Ecto neural progenitor cell (in vitro differentiated cells): ENCODE measurements around the gene LSM4.
"Not testable (repeated sequence)": the region's sequence is repeated elsewhere in the genome, so short reads cannot be mapped to it uniquely, and the experiment has no call there.

Source experiments
- DNase-seq: peaks from one replicate; pipeline ENCODE4 v3.0.0-alpha.2; 2018; ENCODE audit warnings: low spot score

The LSM4 gene

DNA sequence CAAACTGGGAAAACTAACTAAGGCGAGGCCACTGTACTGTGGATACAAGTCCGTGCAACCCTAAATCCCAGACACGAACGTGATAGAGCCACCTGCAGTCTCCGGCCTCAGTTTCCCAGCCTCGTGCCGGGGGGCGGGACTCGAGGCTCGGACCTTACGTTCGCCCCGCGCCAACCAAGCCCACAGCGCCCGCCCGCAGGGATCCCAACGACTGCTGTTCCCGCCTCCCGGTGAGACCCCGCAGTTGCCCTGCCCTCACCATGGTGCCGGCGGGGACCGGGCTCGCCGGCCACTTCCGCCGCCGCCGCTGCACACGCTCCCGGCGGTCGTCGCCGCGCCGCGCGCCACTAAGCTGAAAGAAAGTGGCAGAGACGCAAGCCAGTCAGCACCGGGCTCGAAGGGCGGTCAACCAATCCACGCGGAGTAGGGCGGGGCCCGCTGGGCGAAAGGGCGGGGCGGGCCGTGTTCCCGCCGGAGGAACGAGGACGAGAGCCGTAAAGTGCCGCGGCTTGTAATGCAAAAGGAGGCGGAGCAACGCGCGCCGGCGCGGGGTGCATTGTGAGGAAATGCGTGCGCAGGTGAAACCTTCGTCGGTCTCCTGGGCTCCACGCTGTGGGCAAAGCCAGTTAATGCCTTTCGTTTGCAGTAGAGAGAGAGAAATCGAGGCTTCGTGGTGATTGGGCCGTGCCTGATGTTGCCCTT lies at the start of gene LSM4:
Gene LSM4, minus strand, starts transcription at position 318 of the 702 bp plus-strand sequence. Its CDS starts 56 bp downstream, at position 262.
- DNase-seq: peak; percentile 99

DNA sequence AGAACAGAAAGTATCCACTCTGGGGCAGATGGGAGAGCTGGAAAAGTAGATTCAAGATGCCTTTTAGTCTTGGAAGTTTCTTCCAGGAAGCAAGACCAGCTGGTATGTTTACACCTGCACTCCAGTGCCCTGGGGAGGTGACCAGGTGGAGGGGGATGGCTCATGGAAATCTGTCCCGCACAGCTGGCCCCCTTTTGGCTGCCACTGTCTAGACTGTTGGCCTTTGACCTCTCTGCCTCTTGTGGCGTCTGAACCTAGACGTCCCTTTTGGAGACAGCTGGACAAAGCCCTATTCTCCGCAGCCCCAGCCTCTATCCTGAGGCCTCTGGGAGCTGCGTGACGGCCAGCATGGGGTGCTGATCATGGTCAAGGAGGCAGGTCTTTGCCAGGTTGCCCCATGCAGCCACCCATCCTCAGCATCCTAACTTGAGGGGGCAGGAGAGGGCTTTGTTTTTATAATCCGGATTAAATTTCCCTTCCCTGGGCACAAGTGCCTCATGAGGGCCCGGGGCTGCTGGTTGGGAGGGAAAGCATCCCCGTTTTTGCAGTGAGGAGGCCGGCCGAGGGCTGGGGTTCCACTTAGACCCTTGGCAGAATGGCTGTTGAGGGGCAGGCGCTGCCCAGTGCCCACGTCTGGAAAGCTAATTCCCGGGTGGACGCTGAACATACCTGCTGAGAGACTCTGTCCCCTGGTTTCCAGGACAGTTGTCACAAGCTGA lies 45.8 kb upstream of the LSM4 start:
- peak; percentile 59 for DNase-seq

DNA sequence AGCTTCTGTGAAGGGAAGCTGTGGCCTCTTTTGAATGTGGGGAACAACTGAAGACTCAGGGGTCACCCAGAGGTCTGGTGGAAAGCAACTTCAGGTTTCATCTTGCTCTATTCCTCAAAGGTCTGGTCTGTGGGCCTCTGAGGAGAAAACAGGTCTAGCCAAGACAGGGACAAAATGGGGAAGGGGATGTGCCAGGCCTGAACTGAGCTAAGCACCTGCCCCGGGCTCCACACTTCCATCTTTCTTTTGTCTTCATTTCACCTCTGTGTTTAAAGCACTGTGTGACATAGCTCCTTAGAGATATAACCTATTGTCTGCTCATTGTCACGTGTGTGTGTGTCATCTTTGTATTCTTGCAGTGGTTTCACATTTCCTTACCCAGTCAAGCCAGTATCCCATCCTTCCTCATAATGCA lies 43.2 kb upstream of the LSM4 start:
- DNase-seq: no peak

- DNase-seq: no peak
Observed at GRCh38 chr19:18364826-18365528, 42.1 kb upstream of the LSM4 start.

- DNase-seq: not testable (repeated sequence)
Observed at GRCh38 chr19:18364277-18364825, 41.5 kb upstream of the LSM4 start.

- no peak for DNase-seq
Observed at GRCh38 chr19:18363787-18364186, 40.9 kb upstream of the LSM4 start.

GRCh38 chr19:18362934-18363542 lies 40.2 kb upstream of the LSM4 start:
- no peak for DNase-seq

DNA sequence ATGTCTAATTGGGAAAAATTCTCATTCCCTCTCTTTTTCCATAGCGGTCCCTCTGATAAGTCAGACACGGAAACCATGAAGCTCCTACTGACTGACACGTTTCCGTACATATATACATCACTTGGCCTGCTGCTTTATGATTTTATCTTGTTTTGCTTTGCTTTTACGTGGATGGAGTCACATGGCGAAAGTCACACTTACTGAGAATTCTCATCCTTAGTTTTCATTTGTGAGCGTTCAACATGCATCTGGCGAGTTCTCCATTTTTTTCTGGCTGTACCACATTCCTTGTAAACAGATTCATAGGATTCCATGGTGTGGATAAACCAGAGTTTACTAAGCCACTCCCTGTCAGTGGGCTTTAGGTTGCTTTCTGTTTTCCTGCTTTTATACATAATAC lies 38.8 kb upstream of the LSM4 start:
- DNase-seq: no peak

DNA sequence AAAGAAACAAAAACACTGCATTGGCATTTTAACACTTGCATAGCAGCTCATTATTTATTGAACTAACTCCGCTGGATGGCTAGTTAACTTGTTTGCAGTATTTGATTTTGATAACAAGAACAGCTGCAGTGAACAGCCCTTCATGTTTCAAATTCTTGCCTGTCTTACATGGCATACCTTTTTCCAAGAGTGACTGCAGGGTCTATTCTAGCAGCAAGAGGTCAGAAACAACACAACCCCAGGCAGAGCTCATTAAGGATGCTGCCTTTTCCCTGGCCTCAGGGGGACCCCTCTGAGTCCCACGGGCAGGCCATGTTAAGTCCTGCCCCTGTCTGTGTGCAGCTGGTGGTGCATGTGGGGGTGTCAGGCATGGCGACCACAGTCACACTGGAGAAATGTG lies 34.2 kb upstream of the LSM4 start:
- DNase-seq: no peak

- not testable (repeated sequence) for DNase-seq
Observed at GRCh38 chr19:18354743-18355142, 31.9 kb upstream of the LSM4 start.

- no peak for DNase-seq
Observed at GRCh38 chr19:18353378-18354005, 30.6 kb upstream of the LSM4 start.

DNA sequence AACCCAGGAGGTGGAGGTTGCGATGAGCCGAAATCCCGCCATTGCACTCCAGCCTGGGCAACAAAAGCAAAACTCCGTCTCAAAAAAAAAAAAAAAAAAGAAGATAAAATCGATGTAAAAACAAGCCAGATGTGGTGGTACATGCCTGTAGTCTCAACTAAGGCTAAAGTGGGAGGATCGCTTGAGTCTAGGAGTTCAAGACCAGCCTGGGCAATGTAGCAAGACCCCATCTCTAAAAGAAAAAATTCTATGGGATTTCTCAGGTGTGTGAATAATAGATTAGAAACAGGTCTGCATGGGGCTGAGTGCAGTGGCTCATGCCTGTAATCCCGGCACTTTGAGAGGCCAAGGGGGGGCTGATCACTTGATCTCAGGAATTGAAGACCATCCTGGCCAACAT lies 28.7 kb upstream of the LSM4 start:
- DNase-seq: no peak

DNA sequence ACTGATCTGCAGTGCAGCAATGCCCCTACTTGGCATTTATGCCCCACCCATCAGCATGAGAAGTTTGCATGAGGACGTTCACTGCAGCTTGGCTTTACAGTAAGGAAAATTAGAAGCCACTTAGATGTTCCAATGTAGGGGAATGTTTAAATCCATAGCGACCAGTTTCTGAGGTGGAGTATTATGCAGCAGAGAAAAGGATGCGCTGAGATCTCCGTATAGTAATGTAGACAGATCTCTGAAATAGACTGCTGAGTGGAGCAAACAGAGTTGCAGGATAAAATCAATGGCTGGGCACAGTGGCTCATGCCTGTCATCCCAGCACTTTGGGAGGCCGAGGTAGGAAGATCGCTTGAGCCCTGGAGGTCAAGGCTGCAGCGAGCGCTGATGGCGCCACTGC lies 27.6 kb upstream of the LSM4 start:
- DNase-seq: no peak

DNA sequence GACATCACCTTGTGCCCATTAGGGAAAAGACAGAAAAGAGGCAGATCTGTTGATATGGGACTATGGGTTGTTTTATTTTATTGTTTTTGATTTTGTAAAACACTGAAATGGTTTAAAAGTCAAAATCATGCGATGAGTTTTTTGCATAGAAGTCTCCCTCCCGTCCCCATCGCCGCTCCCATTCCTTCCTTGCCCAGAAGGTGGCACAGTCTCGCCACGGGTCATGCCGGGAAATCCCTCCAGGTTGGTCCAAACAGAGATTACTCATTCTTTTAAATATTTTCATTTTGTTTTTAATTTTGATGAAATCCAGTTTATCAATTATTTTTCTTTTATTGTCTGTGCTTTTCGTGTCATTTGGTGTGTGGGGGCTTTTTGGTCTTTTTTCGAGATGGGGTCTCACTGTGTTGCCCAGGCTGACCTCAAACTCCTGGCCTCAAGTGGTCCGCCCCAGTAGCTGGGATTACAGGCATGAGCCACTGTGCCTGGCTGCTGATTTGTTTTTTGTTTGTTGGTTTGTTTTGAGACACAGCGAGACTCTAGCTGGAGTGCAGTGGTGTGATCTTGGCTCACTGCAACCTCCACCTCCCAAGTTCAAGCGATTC lies 26.8 kb upstream of the LSM4 start:
- no peak for DNase-seq

DNA sequence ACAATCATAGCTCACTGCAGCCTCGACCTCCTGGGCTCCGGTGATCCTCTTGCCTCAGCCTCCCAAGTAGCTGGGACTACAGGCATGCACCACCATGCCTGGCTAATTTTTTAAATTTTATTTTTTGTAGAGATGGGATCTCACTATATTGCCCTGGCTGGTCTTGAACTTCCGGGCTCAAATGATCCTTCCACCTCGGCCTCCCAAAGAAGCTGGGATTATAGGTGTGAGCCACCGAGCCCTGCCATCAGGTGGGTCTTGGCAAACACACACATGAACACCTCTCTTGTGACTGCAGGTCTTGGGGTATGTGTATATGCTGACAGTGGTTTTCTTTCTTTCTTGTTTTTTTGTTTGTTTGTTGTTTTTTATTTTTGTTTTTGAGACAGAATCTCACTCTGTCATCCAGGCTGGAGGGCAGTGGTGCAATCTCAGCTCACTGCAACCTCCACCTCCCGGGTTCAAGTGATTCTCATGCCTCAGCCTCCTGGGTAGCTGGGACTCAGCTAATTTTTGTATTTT lies 26.0 kb upstream of the LSM4 start:
- not testable (repeated sequence) for DNase-seq

GRCh38 chr19:18348171-18348570 lies 25.3 kb upstream of the LSM4 start:
- DNase-seq: no peak

GRCh38 chr19:18346091-18346490 lies 23.2 kb upstream of the LSM4 start:
- no peak for DNase-seq

- no peak for DNase-seq
Observed at GRCh38 chr19:18345296-18345695, 22.4 kb upstream of the LSM4 start.

- DNase-seq: no peak
Observed at GRCh38 chr19:18344582-18344950, 21.7 kb upstream of the LSM4 start.

GRCh38 chr19:18342090-18342632 lies 19.3 kb upstream of the LSM4 start:
- no peak for DNase-seq
